PC-3 (cell line): ENCODE results near the gene ELK4. TPM values are rescaled to one million over a fixed set of nuclear protein-coding genes. Genes with fewer than 3 reads are reported as not detected.

Experiments
- ATAC-seq: fragments of 200-7000 bp; cut with Tn5 transposase; 2 replicates; pipeline ENCODE4 v1.9.1; 2020; ENCODE audit warnings: mild to moderate bottlenecking, moderate library complexity
- BruUV-seq: library from RNA; stranded (reverse); fragments of 400-500 nt; replicated peaks from 2 replicates; lab custom pipeline; 2021; lab: Mats Ljungman, UMichigan
- CTCF ChIA-PET: fragments of 300-600 bp; sonication (Branson Sonifier 250); formaldehyde crosslinking; loops from one replicate; lab custom pipeline; 2022; ENCODE audit warnings: antibody characterized with exemption; lab: Charles Lee
- POLR2A ChIA-PET: fragments of 300-600 bp; sonication (Branson Sonifier 250); formaldehyde crosslinking; loops from one replicate; lab custom pipeline; 2022; ENCODE audit warnings: antibody characterized with exemption; ENCODE audit not compliant: unreplicated experiment; lab: Charles Lee
- DNase-seq: peaks from one replicate; pipeline ENCODE4 v3.0.0-alpha.2; 2015
- H2AFZ ChIP-seq: fragments of 300-600 bp; sonication (generic); 2 replicates; pipeline ENCODE4 v1.6.0; 2016; ENCODE audit warnings: antibody characterized with exemption, low read length
- H3F3A ChIP-seq: fragments of 300-600 bp; sonication (generic); one replicate; pipeline ENCODE4 v1.6.0; 2017; ENCODE audit warnings: antibody characterized with exemption, low read length, control low read depth, mild to moderate bottlenecking; ENCODE audit not compliant: unreplicated experiment
- H3K27ac ChIP-seq: fragments of 300-600 bp; sonication (generic); 2 replicates; pipeline ENCODE4 v1.5.1; 2016; ENCODE audit warnings: mild to moderate bottlenecking, low read length
- H3K27me3 ChIP-seq: fragments of 300-600 bp; sonication (generic); 2 replicates; pipeline ENCODE4 v1.6.1; 2016; ENCODE audit warnings: low read length, mixed read lengths
- H3K36me3 ChIP-seq: fragments of 300-600 bp; sonication (generic); 2 replicates; pipeline ENCODE4 v1.6.1; 2016; ENCODE audit warnings: low read depth, mixed run types, low read length, mixed read lengths
- H3K4me1 ChIP-seq: fragments of 300-600 bp; sonication (generic); 2 replicates; pipeline ENCODE4 v1.5.1; 2016; ENCODE audit warnings: low read length; ENCODE audit not compliant: insufficient read depth
- H3K4me2 ChIP-seq: fragments of 300-600 bp; sonication (generic); 2 replicates; pipeline ENCODE4 v1.6.0; 2016; ENCODE audit warnings: low read length
- H3K4me3 ChIP-seq: fragments of 300-600 bp; sonication (generic); 2 replicates; pipeline ENCODE4 v1.5.1; 2016; ENCODE audit warnings: mild to moderate bottlenecking, low read length, mixed read lengths
- H3K79me2 ChIP-seq: fragments of 300-600 bp; sonication (generic); 2 replicates; pipeline ENCODE4 v1.6.1; 2017; ENCODE audit warnings: low read length, mixed read lengths
- H3K9ac ChIP-seq: fragments of 300-600 bp; sonication (generic); 2 replicates; pipeline ENCODE4 v1.6.0; 2016; ENCODE audit warnings: mild to moderate bottlenecking, low read length
- H3K9me2 ChIP-seq: fragments of 300-600 bp; sonication (generic); replicated peaks from 2 replicates; pipeline ENCODE4 v1.6.1; 2016; ENCODE audit warnings: mixed run types, low read length, mixed read lengths
- H3K9me3 ChIP-seq: fragments of 300-600 bp; sonication (generic); 2 replicates; pipeline ENCODE4 v1.6.1; 2016; ENCODE audit warnings: low read length, mixed read lengths
- H4K20me1 ChIP-seq: fragments of 300-600 bp; sonication (generic); 2 replicates; pipeline ENCODE4 v1.6.1; 2016; ENCODE audit warnings: low read length, mixed read lengths
- CTCF ChIP-seq: fragments of 300-600 bp; sonication (generic); conservative IDR thresholded peaks from 2 replicates; pipeline ENCODE4 v1.5.1; 2017; ENCODE audit warnings: antibody characterized with exemption, low read depth, mild to moderate bottlenecking, low read length
- EZH2 ChIP-seq: fragments of 300-600 bp; sonication (generic); IDR thresholded peaks from one replicate; pipeline ENCODE4 v1.6.1; 2017; ENCODE audit warnings: antibody characterized with exemption, mild to moderate bottlenecking, low read length; ENCODE audit not compliant: unreplicated experiment
- EZH2phosphoT487 ChIP-seq: fragments of 300-600 bp; sonication (generic); IDR thresholded peaks from 2 replicates; pipeline ENCODE4 v1.6.1; 2018; ENCODE audit warnings: mild to moderate bottlenecking, antibody characterized with exemption, low read length, borderline replicate concordance
- intact Hi-C: fragments of 100-400 bp; cut with micrococcal nuclease; formaldehyde crosslinking; loops from 2 replicates; pipeline ENCODE4 v1.9.0; 2023
- total RNA-seq: library from RNA; depleted of rRNA; stranded (reverse); fragments of >200 nt; gene quantifications from 2 replicates; pipeline ENCODE4 v1.2.3, GENCODE V29; 2014

Gene ELK4
- total RNA-seq, 1 experiment from 2014 or later, result 16.3 TPM

GRCh38 chr1:205593532-205593931 lies 38.3 kb downstream of the ELK4 start:
- no peaks in the 10 kb centered on the region for H3K79me2 ChIP-seq
- H2AFZ ChIP-seq, result no peak overlapping the region
- intact Hi-C loops, result loop anchor here (2.0 kb wide), 1 partner anchor 117 kb away; no protein-coding TSS in a partner anchor
- CTCF ChIA-PET, result interaction anchor here (0.6 to 1.5 kb wide), 3 partner anchors 8 to 116 kb away, joined by 3 to 13 read pairs (median 3); no protein-coding TSS in a partner anchor
- H3K27ac ChIP-seq, result no peak overlapping the region
- BruUV-seq, result no TSS peak
- no peaks in the 10 kb centered on the region for H3K27me3 ChIP-seq
- H3F3A ChIP-seq, result no peaks in the 10 kb centered on the region
- H3K9me3 ChIP-seq, result no peaks in the 10 kb centered on the region
- H3K4me1 ChIP-seq, result peaks cover 3% of the 10 kb centered on the region; the same call in 1 of the 2 replicates
- no peak overlapping the region for H3K9ac ChIP-seq
- no peaks in the 10 kb centered on the region for H4K20me1 ChIP-seq
- ATAC-seq (no peak), DNase-seq (no peak)
- no peak overlapping the region for H3K4me3 ChIP-seq
- no peak overlapping the region for H3K4me2 ChIP-seq
- no peak for TF ChIP-seq CTCF
- H3K36me3 ChIP-seq, result no peaks in the 10 kb centered on the region
- POLR2A ChIA-PET, result no interaction called here
- no peaks in the 10 kb centered on the region for H3K9me2 ChIP-seq

GRCh38 chr1:205592443-205593003 lies 39.3 kb downstream of the ELK4 start:
- Histone ChIP-seq H3K4me3 (no peak overlapping the region), H3K4me1 (peaks cover 3% of the 10 kb centered on the region; the same call in 1 of the 2 replicates), H2AFZ (no peak overlapping the region), H3K27me3 (no peaks in the 10 kb centered on the region), H3K27ac (no peak overlapping the region), H3K9me2 (no peaks in the 10 kb centered on the region), H3K79me2 (no peaks in the 10 kb centered on the region), H3F3A (no peaks in the 10 kb centered on the region), H3K9me3 (no peaks in the 10 kb centered on the region), H3K4me2 (no peak overlapping the region), H3K36me3 (no peaks in the 10 kb centered on the region), H4K20me1 (no peaks in the 10 kb centered on the region), H3K9ac (no peak overlapping the region; the same call in 1 of the 2 replicates)
- TF ChIP-seq EZH2 (no peak), EZH2phosphoT487 (no peak), CTCF (no peak)
- CTCF ChIA-PET, result interaction anchor here (0.5 to 2.3 kb wide), 10 partner anchors 9 to 120 kb away, joined by 3 to 38 read pairs (median 6); partner anchors contain the start of gene ELK4
- POLR2A ChIA-PET, result interaction anchor here (0.6 to 1.0 kb wide), 3 partner anchors 8 to 119 kb away, joined by 3 to 4 read pairs (median 4); no protein-coding TSS in a partner anchor
- BruUV-seq, result no TSS peak
- no peak for ATAC-seq
- intact Hi-C loops, result loop anchor here (1.0 to 2.0 kb wide), 4 partner anchors 40 to 118 kb away; partner anchors contain the start of gene ELK4
- DNase-seq, result no peak
